GM12864 (cell line): Measurements from ENCODE around the gene MZT2A.
"Not testable (repeated sequence)": the region's sequence is repeated elsewhere in the genome, so short reads cannot be mapped to it uniquely, and the experiment has no call there.

ENCODE experiments used
- DNase-seq: peaks from one replicate; pipeline ENCODE4 v3.0.0-alpha.2; 2011; ENCODE audit warnings: low read depth
- H3K4me3 ChIP-seq: 2 replicates; pipeline ENCODE4 v1.5.1; 2011; ENCODE audit warnings: mild to moderate bottlenecking, low read depth, low read length, control low read depth
- CTCF ChIP-seq: IDR thresholded peaks from 2 replicates; pipeline ENCODE4 v1.5.1; 2011; ENCODE audit warnings: low read depth, mild to moderate bottlenecking, moderate library complexity, low read length, control low read depth, inconsistent platforms; ENCODE audit errors: missing control alignments

Gene MZT2A

GRCh38 chr2:131478074-131478849 lies 13.9 kb downstream of the MZT2A start:
- DNase-seq, H3K4me3 ChIP-seq: not testable (repeated sequence)

- not testable (repeated sequence) for DNase-seq, H3K4me3 ChIP-seq
These were observed 15.0 kb downstream of the MZT2A start for GRCh38 chr2:131477227-131477626.

- not testable (repeated sequence) for DNase-seq, H3K4me3 ChIP-seq
These were observed 15.8 kb downstream of the MZT2A start for GRCh38 chr2:131476363-131476762.

GRCh38 chr2:131475831-131476230 lies 16.4 kb downstream of the MZT2A start, which contains the start of gene TUBA3D:
TUBA3D (plus strand) TSS chr2:131476119; CDS start chr2:131476200, 81 bp downstream.
- H3K4me3 ChIP-seq, result no peak within 1 kb of the TSS
- no peak for DNase-seq
- no peak for TF ChIP-seq CTCF

- not testable (repeated sequence) for DNase-seq, H3K4me3 ChIP-seq
These were observed 18.9 kb downstream of the MZT2A start for GRCh38 chr2:131473266-131473665.

- DNase-seq, H3K4me3 ChIP-seq: not testable (repeated sequence)
These were observed 20.6 kb downstream of the MZT2A start for GRCh38 chr2:131471624-131472023.

- DNase-seq, H3K4me3 ChIP-seq: not testable (repeated sequence)
These were observed 21.3 kb downstream of the MZT2A start for GRCh38 chr2:131470944-131471343.

- not testable (repeated sequence) for DNase-seq, H3K4me3 ChIP-seq
These were observed 24.5 kb downstream of the MZT2A start for GRCh38 chr2:131467722-131468121.

- not testable (repeated sequence) for DNase-seq, H3K4me3 ChIP-seq
These were observed 37.3 kb downstream of the MZT2A start for GRCh38 chr2:131454914-131455313.

- H3K4me3 ChIP-seq, DNase-seq: not testable (repeated sequence)
These were observed 40.8 kb downstream of the MZT2A start for GRCh38 chr2:131451265-131451949.

- H3K4me3 ChIP-seq, DNase-seq: not testable (repeated sequence)
These were observed 44.2 kb downstream of the MZT2A start for GRCh38 chr2:131447981-131448380.

- no peak for DNase-seq
- no peak for TF ChIP-seq CTCF
- H3K4me3 ChIP-seq, result no peak overlapping the region
These were observed 46.3 kb downstream of the MZT2A start for GRCh38 chr2:131445896-131446295.

GRCh38 chr2:131445515-131445797 lies 46.7 kb downstream of the MZT2A start:
- not testable (repeated sequence) for H3K4me3 ChIP-seq, DNase-seq

GRCh38 chr2:131444736-131445514 lies 47.3 kb downstream of the MZT2A start:
- DNase-seq, H3K4me3 ChIP-seq: not testable (repeated sequence)

GRCh38 chr2:131440742-131441468 lies 51.3 kb downstream of the MZT2A start:
- peak; percentile 38 for DNase-seq
- H3K4me3 ChIP-seq, result not testable (repeated sequence)
